Measurements from ENCODE around the gene TCERG1L.

- TF ChIP-seq POLR2A (IDR thresholded peaks at IDR 0.05) (no peak), CTCF (IDR thresholded peaks at IDR 0.05) (no peak)
Measured at GRCh38 chr10:131271966-131272365, 39.6 kb downstream of the TCERG1L start.
